NK-92 treated with Interleukin-12 subunit alpha and Interleukin-12 subunit beta, amount 100 ng/mL, for 24 hours (cell line): ENCODE data around the gene PCID2.

Source experiments
- DNase-seq: peaks from one replicate; lab custom pipeline; 2025; lab: John Stamatoyannopoulos, UW

Gene PCID2

GRCh38 chr13:113187263-113187669, 21.2 kb downstream of the PCID2 start:
- DNase-seq, result peak; percentile 57

- DNase-seq, result no peak
These were observed 22.2 kb downstream of the PCID2 start for GRCh38 chr13:113186061-113186900.

GRCh38 chr13:113184568-113185440, 23.7 kb downstream of the PCID2 start:
- DNase-seq, result no peak

- DNase-seq, result no peak
These were observed 24.9 kb downstream of the PCID2 start for GRCh38 chr13:113183450-113184129.

- DNase-seq, result no peak
These were observed 26.4 kb downstream of the PCID2 start for GRCh38 chr13:113182046-113182445.

- DNase-seq, result no peak
These were observed 28.9 kb downstream of the PCID2 start for GRCh38 chr13:113179374-113180230.

GRCh38 chr13:113178896-113179167, 29.6 kb downstream of the PCID2 start:
- no peak for DNase-seq

- no peak for DNase-seq
These were observed 30.2 kb downstream of the PCID2 start for GRCh38 chr13:113178070-113178895.

- no peak for DNase-seq
These were observed 31.6 kb downstream of the PCID2 start for GRCh38 chr13:113176822-113177221.

- DNase-seq, result no peak
These were observed 32.2 kb downstream of the PCID2 start for GRCh38 chr13:113176280-113176679.

GRCh38 chr13:113172419-113172926, 36.0 kb downstream of the PCID2 start:
- DNase-seq, result no peak

- no peak for DNase-seq
These were observed 37.0 kb downstream of the PCID2 start for GRCh38 chr13:113171250-113172125.

- DNase-seq, result no peak
These were observed 38.0 kb downstream of the PCID2 start for GRCh38 chr13:113170511-113170910.

- DNase-seq, result no peak
These were observed 38.9 kb downstream of the PCID2 start for GRCh38 chr13:113169277-113170272.

- no peak for DNase-seq
These were observed 40.3 kb downstream of the PCID2 start for GRCh38 chr13:113168211-113168610.

- no peak for DNase-seq
These were observed 40.9 kb downstream of the PCID2 start for GRCh38 chr13:113167575-113167974.

GRCh38 chr13:113167155-113167554, 41.3 kb downstream of the PCID2 start:
- no peak for DNase-seq

GRCh38 chr13:113166681-113167080, 41.8 kb downstream of the PCID2 start:
- no peak for DNase-seq
